ENCODE measurements around the gene FAM9C.

GRCh38 chrX:13033193-13033592, 11.2 kb downstream of the FAM9C start:
- TF ChIP-seq CTCF (conservative IDR thresholded peaks at IDR 0.05 in 1 of 2, IDR thresholded peaks at IDR 0.05 in 1 of 2; ENCODE audit: low read depth in 1 of 2, low read length in 2 of 2) = no peak
- no peak for TF ChIP-seq EZH2 (IDR thresholded peaks at IDR 0.05; ENCODE audit: low read length, missing control alignments)

Measured in fibroblast of lung (primary cell).